A549 (cell line): ENCODE data around the gene MYH11. TPM values are rescaled to one million over a fixed set of nuclear protein-coding genes. Genes with fewer than 3 reads are reported as not detected.

Experiments
- ATAC-seq, 2 experiments: fragments of 200-7000 bp in 1 of 2; fragments of >200 bp in 1 of 2; cut with Nextera tagmentation in 1 of 2; cut with Tn5 transposase in 1 of 2; 3 replicates each; pipeline versions ENCODE4 v1.8.0 to v1.9.1; 2018 to 2020; ENCODE audit warnings: mild to moderate bottlenecking in 1 of 2, moderate library complexity in 1 of 2
- CTCF ChIA-PET: fragments of 300-600 bp; sonication (Branson Sonifier 250); formaldehyde crosslinking; extraction: SDS; loops from one replicate; lab custom pipeline; 2021; ENCODE audit warnings: antibody characterized with exemption, inconsistent platforms; lab: Yijun Ruan, JAX
- POLR2A ChIA-PET: fragments of 350-600 bp; formaldehyde crosslinking; extraction: SDS; loops from one replicate; lab custom pipeline; 2021; ENCODE audit warnings: antibody characterized with exemption, inconsistent platforms; lab: Yijun Ruan, JAX
- DNase-seq, 2 experiments: peaks; one replicate each; pipeline versions ENCODE4 v3.0.0 to v3.0.0-alpha.2; 2011 to 2016; ENCODE audit warnings: low read depth in 1 of 2, low spot score in 1 of 2
- FAIRE-seq: peaks from 2 replicates; lab custom pipeline; 2011; peaks lifted over from hg19 to GRCh38; lab: Jason Lieb, UNC
- H3K27ac ChIP-seq, 2 experiments: fragments of >200 bp; sonication (Bioruptor Twin); formaldehyde crosslinking; 3 replicates each; pipeline ENCODE4 v1.5.1; 2016 to 2017
- H3K4me1 ChIP-seq: fragments of >200 bp; sonication (Bioruptor Twin); formaldehyde crosslinking; 3 replicates; pipeline ENCODE4 v1.6.1; 2016
- H3K4me2 ChIP-seq: fragments of >200 bp; sonication (Bioruptor Twin); formaldehyde crosslinking; 3 replicates; pipeline ENCODE4 v1.6.1; 2016
- H3K4me3 ChIP-seq: fragments of >200 bp; sonication (Bioruptor Twin); formaldehyde crosslinking; 3 replicates; pipeline ENCODE4 v1.5.1; 2016
- H3K9me3 ChIP-seq: fragments of >200 bp; sonication (Bioruptor Twin); formaldehyde crosslinking; 3 replicates; pipeline ENCODE4 v1.6.1; 2016
- CBX2 ChIP-seq: fragments of 200-600 bp; sonication (generic); IDR thresholded peaks from 2 replicates; pipeline ENCODE4 v1.6.1; 2016; ENCODE audit warnings: low read depth, mild to moderate bottlenecking, borderline replicate concordance
- EHF ChIP-seq: fragments of 250-450 bp; sonication (Bioruptor Pico); IDR thresholded peaks from 2 replicates; pipeline ENCODE4 v1.5.0; 2020; ENCODE audit warnings: mild to moderate bottlenecking
- ESRRA ChIP-seq: fragments of 150-350 bp; IDR thresholded peaks from 2 replicates; pipeline ENCODE4 v1.6.1; 2014; ENCODE audit warnings: mild to moderate bottlenecking, low read length, borderline replicate concordance
- HOXA7 ChIP-seq: fragments of 250-450 bp; sonication (Bioruptor Pico); IDR thresholded peaks from 2 replicates; pipeline ENCODE4 v1.5.0; 2020; ENCODE audit warnings: mild to moderate bottlenecking, moderate library complexity
- JUN ChIP-seq, 2 experiments: fragments of >200 bp; sonication (Bioruptor Twin); formaldehyde crosslinking; IDR thresholded peaks; 2 replicates in 1 of 2; 3 replicates in 1 of 2; pipeline ENCODE4 v1.6.1; 2016 to 2017
- MAFK ChIP-seq: fragments of 450-650 bp; IDR thresholded peaks from 2 replicates; pipeline ENCODE4 v1.6.1; 2014; ENCODE audit not compliant: partially characterized antibody
- MAZ ChIP-seq: fragments of 150-350 bp; IDR thresholded peaks from 2 replicates; pipeline ENCODE4 v1.6.1; 2014; ENCODE audit warnings: antibody characterized with exemption, low read depth, low read length, borderline replicate concordance
- POLR2A ChIP-seq: IDR thresholded peaks from 2 replicates; pipeline ENCODE4 v1.6.1; 2012; ENCODE audit warnings: mild to moderate bottlenecking, low read length
- RARB ChIP-seq: fragments of 250-450 bp; sonication (Bioruptor Pico); IDR thresholded peaks from 2 replicates; pipeline ENCODE4 v1.8.0; 2021; ENCODE audit warnings: mild to moderate bottlenecking, moderate library complexity
- RCOR1 ChIP-seq: fragments of 150-350 bp; IDR thresholded peaks from 2 replicates; pipeline ENCODE4 v1.6.1; 2014; ENCODE audit warnings: antibody characterized with exemption, low read length, low read depth
- RNF2 ChIP-seq: fragments of 200-600 bp; sonication (generic); IDR thresholded peaks from 2 replicates; pipeline ENCODE4 v1.6.1; 2016; ENCODE audit warnings: low read depth, mild to moderate bottlenecking, antibody characterized with exemption, moderate library complexity, borderline replicate concordance
- SMC3 ChIP-seq: fragments of >200 bp; sonication (Bioruptor Twin); formaldehyde crosslinking; IDR thresholded peaks from 3 replicates; pipeline ENCODE4 v1.6.1; 2018; ENCODE audit warnings: inconsistent platforms
- TFCP2L1 ChIP-seq: fragments of 250-450 bp; sonication (Bioruptor Pico); IDR thresholded peaks from 2 replicates; pipeline ENCODE4 v1.5.0; 2021; ENCODE audit warnings: mild to moderate bottlenecking
- ZC3H11A ChIP-seq: fragments of 450-650 bp; IDR thresholded peaks from 2 replicates; pipeline ENCODE4 v1.6.1; 2014; ENCODE audit warnings: antibody characterized with exemption, mild to moderate bottlenecking
- ZNF302 ChIP-seq: fragments of 250-450 bp; sonication (Bioruptor Pico); IDR thresholded peaks from 2 replicates; pipeline ENCODE4 v1.9.0; 2021; ENCODE audit warnings: inconsistent platforms, mild to moderate bottlenecking, moderate library complexity
- WGBS: methylation state at CpG from one replicate; pipeline ENCODE4 v1.1.6; 2017; ENCODE audit errors: missing lambda C conversion rate; 5-methylcytosine and 5-hydroxymethylcytosine counted together
- polyA plus RNA-seq, 4 experiments: library from polyadenylated mRNA; depleted of rRNA in 3 of 4; stranded (reverse); fragments of >200 nt; fragmentation: RNase III in 1 of 4; extraction: RNeasy Plus Mini Kit Qiagen cat#74134 plus additional on column Dnase treatment in 1 of 4; gene quantifications; 2 replicates in 3 of 4; 3 replicates in 1 of 4; pipeline ENCODE4 v1.2.3, GENCODE V29; 2011 to 2017
- TF ChIP-seq, protein P1 (sequence below): fragments of >200 bp; sonication (Bioruptor Twin); formaldehyde crosslinking; IDR thresholded peaks from 3 replicates; pipeline ENCODE4 v1.6.1; 2016
- TF ChIP-seq, protein P2 (sequence below): IDR thresholded peaks from 2 replicates; pipeline ENCODE4 v1.6.1; 2012
- TF ChIP-seq, protein P3 (sequence below): IDR thresholded peaks from 2 replicates; pipeline ENCODE4 v1.6.1; 2012
- TF ChIP-seq, protein P4 (sequence below): fragments of 250-450 bp; sonication (Bioruptor Pico); IDR thresholded peaks from 2 replicates; pipeline ENCODE4 v1.5.0; 2021; ENCODE audit warnings: mild to moderate bottlenecking, moderate library complexity, borderline replicate concordance
- TF ChIP-seq, protein P5 (sequence below): fragments of 150-350 bp; IDR thresholded peaks from 2 replicates; pipeline ENCODE4 v1.6.1; 2014; ENCODE audit warnings: low read depth, mild to moderate bottlenecking, low read length

Gene MYH11
- polyA plus RNA-seq, 2 of the 4 experiments (the other 2 are of a cell fraction) = 0.03 to 0.09 TPM

DNA sequence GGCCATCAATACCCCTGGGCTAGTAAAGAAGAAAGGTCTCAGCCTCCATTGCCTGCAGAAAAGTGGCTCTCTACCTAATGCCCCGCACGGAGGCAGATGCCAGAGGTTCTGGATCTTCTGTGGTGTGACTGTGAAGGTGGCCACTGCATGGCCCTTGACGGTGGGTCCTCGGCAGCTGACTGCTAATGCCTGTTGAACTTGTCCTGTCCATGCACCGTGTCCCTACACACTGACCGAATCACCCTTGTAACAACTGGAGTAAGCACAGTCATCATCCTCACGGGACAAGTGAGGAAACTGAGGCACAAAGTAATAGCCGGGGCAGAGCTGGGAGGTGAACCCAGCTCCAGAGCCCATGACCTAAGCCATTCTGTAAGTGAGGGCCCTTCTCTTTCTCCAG is 48.8 kb downstream of the MYH11 start:
- 67% methylated on average over 8 of the region's 8 CpGs for WGBS
- peaks cover 8% of the 10 kb centered on the region; the same call in 1 of the 3 replicates for H3K9me3 ChIP-seq
- FAIRE-seq = no peak
- ChIA-PET CTCF (interaction anchor here (0.9 to 4.3 kb wide), 5 partner anchors 16 to 68 kb away, joined by 3 to 13 read pairs (median 3); no protein-coding TSS in a partner anchor), POLR2A (no interaction called here)
- no peaks in the 10 kb centered on the region for H3K4me1 ChIP-seq
- no peak overlapping the region for H3K4me2 ChIP-seq
- no peak overlapping the region for H3K4me3 ChIP-seq
- TF ChIP-seq CBX2 (no peak), POLR2A (no peak), RNF2 (no peak)
- TF ChIP-seq, protein P1, sequence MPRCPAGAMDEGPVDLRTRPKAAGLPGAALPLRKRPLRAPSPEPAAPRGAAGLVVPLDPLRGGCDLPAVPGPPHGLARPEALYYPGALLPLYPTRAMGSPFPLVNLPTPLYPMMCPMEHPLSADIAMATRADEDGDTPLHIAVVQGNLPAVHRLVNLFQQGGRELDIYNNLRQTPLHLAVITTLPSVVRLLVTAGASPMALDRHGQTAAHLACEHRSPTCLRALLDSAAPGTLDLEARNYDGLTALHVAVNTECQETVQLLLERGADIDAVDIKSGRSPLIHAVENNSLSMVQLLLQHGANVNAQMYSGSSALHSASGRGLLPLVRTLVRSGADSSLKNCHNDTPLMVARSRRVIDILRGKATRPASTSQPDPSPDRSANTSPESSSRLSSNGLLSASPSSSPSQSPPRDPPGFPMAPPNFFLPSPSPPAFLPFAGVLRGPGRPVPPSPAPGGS = no peak
- no peak for ATAC-seq
- no peak overlapping the region for H3K27ac ChIP-seq
- no peak for DNase-seq

DNA sequence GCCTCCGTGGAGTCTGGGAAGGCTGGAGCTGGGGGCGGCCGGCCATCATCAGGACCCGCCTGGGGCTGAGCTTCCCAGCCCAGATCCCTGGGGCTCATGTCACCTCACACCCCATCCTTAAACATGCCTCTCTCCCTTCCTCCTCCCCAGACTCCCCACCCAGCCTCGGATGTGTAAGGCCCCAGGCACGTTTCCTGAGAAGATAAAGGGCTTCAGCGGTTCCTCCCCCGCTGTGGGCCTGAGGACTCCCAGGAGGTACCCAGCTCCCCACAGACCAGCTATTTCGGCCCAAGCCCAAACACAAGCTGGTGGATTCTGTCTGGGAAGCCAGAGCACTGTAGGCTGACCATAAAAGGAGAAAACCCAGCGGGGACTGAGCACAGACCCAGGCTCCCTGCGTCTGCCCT is 49.2 kb downstream of the MYH11 start:
- 80% methylated on average over 10 of the region's 11 CpGs for WGBS
- DNase-seq = no peak
- ATAC-seq = no peak
- no peak for FAIRE-seq
- Histone ChIP-seq H3K9me3 (peaks cover 8% of the 10 kb centered on the region; the same call in 1 of the 3 replicates), H3K27ac (no peak overlapping the region), H3K4me2 (no peak overlapping the region), H3K4me1 (no peaks in the 10 kb centered on the region), H3K4me3 (no peak overlapping the region)
- CTCF ChIA-PET = interaction anchor here (1.0 to 4.3 kb wide), 5 partner anchors 9 to 42 kb away, joined by 3 to 13 read pairs (median 4); no protein-coding TSS in a partner anchor
- TF ChIP-seq JUN (IDR thresholded peaks at IDR 0.05) = no peak
- TF ChIP-seq RCOR1 = no peak
- TF ChIP-seq, protein P2, sequence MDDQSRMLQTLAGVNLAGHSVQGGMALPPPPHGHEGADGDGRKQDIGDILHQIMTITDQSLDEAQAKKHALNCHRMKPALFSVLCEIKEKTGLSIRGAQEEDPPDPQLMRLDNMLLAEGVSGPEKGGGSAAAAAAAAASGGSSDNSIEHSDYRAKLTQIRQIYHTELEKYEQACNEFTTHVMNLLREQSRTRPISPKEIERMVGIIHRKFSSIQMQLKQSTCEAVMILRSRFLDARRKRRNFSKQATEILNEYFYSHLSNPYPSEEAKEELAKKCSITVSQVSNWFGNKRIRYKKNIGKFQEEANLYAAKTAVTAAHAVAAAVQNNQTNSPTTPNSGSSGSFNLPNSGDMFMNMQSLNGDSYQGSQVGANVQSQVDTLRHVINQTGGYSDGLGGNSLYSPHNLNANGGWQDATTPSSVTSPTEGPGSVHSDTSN = no peak
- TF ChIP-seq, protein P3, sequence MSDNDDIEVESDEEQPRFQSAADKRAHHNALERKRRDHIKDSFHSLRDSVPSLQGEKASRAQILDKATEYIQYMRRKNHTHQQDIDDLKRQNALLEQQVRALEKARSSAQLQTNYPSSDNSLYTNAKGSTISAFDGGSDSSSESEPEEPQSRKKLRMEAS = no peak
- TF ChIP-seq SMC3 = no peak
- TF ChIP-seq RARB (CRISPR knock-in tag) = no peak
- no peak for TF ChIP-seq ZNF302
- no peak for TF ChIP-seq HOXA7
- no peak for TF ChIP-seq EHF
- POLR2A ChIA-PET = no interaction called here

DNA sequence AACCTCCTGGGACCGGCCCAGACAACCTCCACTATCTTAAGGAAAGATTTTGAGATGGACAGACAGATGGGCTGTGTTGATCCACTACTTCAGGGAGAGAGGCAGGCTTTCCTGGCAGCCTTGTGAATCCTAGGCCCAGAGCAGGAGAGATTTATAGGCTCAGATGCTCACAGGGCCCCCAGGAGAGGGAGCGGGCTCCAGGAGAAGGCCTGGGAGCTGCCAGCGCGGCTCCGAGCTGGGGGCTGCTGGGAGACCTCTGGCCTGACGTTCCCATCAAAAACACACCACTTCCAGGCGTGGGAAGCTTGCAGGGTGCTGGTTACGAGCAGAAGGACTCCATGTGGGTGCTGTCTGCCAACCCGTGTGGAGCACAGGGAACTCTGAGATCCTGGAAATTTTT is 53.2 kb downstream of the MYH11 start:
- no peak for TF ChIP-seq RCOR1
- TF ChIP-seq MAZ = no peak
- TF ChIP-seq, protein P3 = no peak
- TF ChIP-seq, protein P4, sequence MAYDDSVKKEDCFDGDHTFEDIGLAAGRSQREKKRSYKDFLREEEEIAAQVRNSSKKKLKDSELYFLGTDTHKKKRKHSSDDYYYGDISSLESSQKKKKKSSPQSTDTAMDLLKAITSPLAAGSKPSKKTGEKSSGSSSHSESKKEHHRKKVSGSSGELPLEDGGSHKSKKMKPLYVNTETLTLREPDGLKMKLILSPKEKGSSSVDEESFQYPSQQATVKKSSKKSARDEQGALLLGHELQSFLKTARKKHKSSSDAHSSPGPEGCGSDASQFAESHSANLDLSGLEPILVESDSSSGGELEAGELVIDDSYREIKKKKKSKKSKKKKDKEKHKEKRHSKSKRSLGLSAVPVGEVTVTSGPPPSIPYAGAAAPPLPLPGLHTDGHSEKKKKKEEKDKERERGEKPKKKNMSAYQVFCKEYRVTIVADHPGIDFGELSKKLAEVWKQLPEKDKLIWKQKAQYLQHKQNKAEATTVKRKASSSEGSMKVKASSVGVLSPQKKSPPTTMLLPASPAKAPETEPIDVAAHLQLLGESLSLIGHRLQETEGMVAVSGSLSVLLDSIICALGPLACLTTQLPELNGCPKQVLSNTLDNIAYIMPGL (CRISPR knock-in tag) = no peak
- no peak for TF ChIP-seq ZC3H11A
- TF ChIP-seq, protein P5, sequence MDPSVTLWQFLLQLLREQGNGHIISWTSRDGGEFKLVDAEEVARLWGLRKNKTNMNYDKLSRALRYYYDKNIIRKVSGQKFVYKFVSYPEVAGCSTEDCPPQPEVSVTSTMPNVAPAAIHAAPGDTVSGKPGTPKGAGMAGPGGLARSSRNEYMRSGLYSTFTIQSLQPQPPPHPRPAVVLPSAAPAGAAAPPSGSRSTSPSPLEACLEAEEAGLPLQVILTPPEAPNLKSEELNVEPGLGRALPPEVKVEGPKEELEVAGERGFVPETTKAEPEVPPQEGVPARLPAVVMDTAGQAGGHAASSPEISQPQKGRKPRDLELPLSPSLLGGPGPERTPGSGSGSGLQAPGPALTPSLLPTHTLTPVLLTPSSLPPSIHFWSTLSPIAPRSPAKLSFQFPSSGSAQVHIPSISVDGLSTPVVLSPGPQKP = no peak
- TF ChIP-seq MAFK = no peak
- no peak for TF ChIP-seq TFCP2L1 (CRISPR knock-in tag)
- TF ChIP-seq ESRRA = no peak
- WGBS = 81% methylated on average over 8 of the region's 9 CpGs
- DNase-seq = no peak
- Histone ChIP-seq H3K27ac (no peak overlapping the region), H3K9me3 (no peaks in the 10 kb centered on the region), H3K4me3 (no peak overlapping the region), H3K4me2 (no peak overlapping the region), H3K4me1 (no peaks in the 10 kb centered on the region)
- CTCF ChIA-PET = interaction anchor here (0.7 to 1.6 kb wide), 3 partner anchors 8 to 286 kb away, joined by 3 read pairs; no protein-coding TSS in a partner anchor
- FAIRE-seq = no peak
- POLR2A ChIA-PET = no interaction called here
- no peak for ATAC-seq
